Measurements from ENCODE around the gene CHST5.

Gene CHST5

DNA sequence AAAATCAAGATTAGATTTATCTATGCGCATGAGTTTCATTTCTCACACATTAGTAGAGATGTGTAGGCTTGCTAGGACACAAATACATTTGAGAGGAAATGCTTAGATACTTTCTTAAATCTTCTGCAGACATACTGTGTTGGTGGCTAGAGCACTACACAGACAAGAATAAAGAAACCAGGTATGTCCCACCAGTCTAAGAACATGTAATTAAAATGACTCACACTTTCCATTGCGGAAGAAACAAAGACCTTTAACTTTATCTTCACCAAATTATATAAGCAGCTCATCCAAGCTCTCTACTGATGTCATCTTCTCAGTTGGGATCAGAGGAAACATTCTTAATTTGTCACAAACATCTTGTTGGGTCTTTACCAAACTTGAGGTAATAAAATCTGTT, 42.8 kb upstream of the CHST5 start:
- TF ChIP-seq, protein P1, sequence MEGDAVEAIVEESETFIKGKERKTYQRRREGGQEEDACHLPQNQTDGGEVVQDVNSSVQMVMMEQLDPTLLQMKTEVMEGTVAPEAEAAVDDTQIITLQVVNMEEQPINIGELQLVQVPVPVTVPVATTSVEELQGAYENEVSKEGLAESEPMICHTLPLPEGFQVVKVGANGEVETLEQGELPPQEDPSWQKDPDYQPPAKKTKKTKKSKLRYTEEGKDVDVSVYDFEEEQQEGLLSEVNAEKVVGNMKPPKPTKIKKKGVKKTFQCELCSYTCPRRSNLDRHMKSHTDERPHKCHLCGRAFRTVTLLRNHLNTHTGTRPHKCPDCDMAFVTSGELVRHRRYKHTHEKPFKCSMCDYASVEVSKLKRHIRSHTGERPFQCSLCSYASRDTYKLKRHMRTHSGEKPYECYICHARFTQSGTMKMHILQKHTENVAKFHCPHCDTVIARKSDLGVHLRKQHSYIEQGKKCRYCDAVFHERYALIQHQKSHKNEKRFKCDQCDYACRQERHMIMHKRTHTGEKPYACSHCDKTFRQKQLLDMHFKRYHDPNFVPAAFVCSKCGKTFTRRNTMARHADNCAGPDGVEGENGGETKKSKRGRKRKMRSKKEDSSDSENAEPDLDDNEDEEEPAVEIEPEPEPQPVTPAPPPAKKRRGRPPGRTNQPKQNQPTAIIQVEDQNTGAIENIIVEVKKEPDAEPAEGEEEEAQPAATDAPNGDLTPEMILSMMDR (IDR thresholded peaks at IDR 0.05; ENCODE audit: insufficient read depth, low read length): no peak
- TF ChIP-seq SPI1 (IDR thresholded peaks at IDR 0.05; ENCODE audit: borderline replicate concordance, low read depth) (no peak), POLR2AphosphoS5 (IDR thresholded peaks at IDR 0.05; ENCODE audit: low read depth) (no peak)
- no peaks in the 10 kb centered on the region for H3K27me3 ChIP-seq (ENCODE audit: insufficient read depth, poor library complexity, severe bottlenecking)
- H3K4me3 ChIP-seq (replicated peaks; ENCODE audit: insufficient read depth, low read length): no peak overlapping the region
- no peak overlapping the region for H3K27ac ChIP-seq (replicated peaks)
- no peak for DNase-seq (ENCODE audit: low read depth in 1 of 2, low spot score in 1 of 2)

DNA sequence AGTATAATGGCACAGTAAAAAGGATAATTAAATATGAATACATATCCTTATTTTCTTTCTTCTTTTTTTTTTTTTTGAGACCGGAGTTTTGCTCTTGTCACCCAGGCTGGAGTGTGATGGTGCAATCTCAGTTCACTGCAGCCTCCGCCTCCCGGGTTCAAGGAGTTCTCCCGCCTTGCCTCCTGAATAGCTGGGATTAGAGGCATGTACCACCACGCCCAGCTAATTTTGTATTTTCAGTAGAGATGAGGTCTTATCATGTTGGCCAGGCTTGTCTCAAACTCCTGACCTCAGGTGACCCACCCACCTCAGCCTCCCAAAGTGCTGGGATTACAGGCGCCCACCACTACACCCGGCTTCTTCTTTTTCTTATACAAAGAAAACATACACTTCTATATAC, 42.3 kb upstream of the CHST5 start:
- Histone ChIP-seq H3K4me3 (replicated peaks; ENCODE audit: insufficient read depth, low read length) (no peak overlapping the region), H3K27me3 (ENCODE audit: insufficient read depth, poor library complexity, severe bottlenecking) (no peaks in the 10 kb centered on the region), H3K27ac (replicated peaks) (no peak overlapping the region)
- no peak for TF ChIP-seq GABPA (IDR thresholded peaks at IDR 0.05; ENCODE audit: low read depth)
- no peak for DNase-seq (ENCODE audit: low read depth in 1 of 2, low spot score in 1 of 2)

DNA sequence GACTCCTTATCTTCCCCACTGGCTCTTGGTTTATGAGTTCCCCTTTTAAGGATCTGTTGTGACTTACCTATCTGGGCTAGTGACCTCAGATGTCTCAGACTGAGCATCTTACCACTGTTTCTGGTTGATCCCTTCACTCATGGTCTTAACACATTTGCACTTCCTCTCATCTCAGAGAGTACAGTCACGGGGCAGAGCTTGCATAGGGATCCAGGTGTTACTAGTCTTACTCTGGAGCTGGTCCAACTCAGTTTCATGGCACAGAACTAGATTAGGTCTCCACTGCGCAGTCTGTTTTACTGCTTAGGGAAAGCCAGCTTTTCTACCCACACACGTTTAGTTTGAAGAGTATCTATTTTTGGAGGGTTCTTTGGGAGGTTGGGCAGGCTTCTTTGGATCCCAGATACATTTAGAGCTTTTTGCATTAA, 40.5 kb upstream of the CHST5 start:
- no peak overlapping the region for H3K27ac ChIP-seq (replicated peaks)
- TF ChIP-seq SPI1 (IDR thresholded peaks at IDR 0.05; ENCODE audit: borderline replicate concordance, low read depth) (0 out of 2 replicates have a peak, but pooled peaks have one; percentile 12), POLR2AphosphoS5 (IDR thresholded peaks at IDR 0.05; ENCODE audit: low read depth) (no peak)
- DNase-seq (ENCODE audit: low read depth in 1 of 2, low spot score in 1 of 2): no peak
- no peak overlapping the region for H3K4me3 ChIP-seq (replicated peaks; ENCODE audit: insufficient read depth, low read length)
- no peaks in the 10 kb centered on the region for H3K27me3 ChIP-seq (ENCODE audit: insufficient read depth, poor library complexity, severe bottlenecking)

DNA sequence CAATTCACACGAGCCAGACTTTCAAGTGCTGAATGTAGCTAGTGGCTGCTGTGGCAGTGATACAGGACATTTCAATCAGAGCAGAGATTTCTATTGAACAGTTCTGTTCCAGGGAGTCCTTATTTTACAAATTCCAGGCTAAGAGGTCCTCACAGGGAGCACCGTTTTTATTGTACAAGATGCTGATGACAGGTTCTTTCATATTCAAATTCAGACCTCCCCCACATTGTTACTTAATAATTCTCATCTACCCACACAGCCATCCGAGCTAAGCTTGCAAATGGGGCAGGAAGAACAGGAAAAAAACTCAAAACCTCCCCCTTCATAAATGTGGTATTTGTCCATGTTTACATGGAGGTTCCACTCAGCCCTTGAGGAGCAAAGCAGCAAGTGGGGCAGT, 40.0 kb upstream of the CHST5 start:
- no peaks in the 10 kb centered on the region for H3K27me3 ChIP-seq (ENCODE audit: insufficient read depth, poor library complexity, severe bottlenecking)

DNA sequence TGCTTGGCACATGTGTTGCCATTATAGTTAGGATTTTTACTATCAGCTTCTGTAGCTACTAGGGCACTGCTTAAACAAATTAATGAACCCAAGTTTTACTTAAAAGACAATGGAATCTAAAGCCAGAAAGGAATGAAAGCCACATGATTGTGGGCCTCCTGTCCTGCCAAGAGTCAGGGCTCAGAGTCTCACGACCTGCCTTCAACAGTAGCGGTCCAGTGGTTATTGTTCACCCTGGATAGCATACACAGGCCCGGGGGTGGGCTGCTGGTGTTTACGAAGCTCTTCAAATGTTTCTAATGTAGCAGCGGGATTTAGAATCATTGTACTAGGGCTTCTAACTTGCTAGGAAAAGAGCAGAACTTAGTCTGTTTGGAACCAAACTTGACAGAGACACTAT, 38.0 kb upstream of the CHST5 start:
- Histone ChIP-seq H3K27ac (replicated peaks) (no peak overlapping the region), H3K4me3 (replicated peaks; ENCODE audit: insufficient read depth, low read length) (no peak overlapping the region), H3K27me3 (ENCODE audit: insufficient read depth, poor library complexity, severe bottlenecking) (no peaks in the 10 kb centered on the region)
- TF ChIP-seq SPI1 (IDR thresholded peaks at IDR 0.05; ENCODE audit: borderline replicate concordance, low read depth): no peak
- no peak for TF ChIP-seq GABPA (IDR thresholded peaks at IDR 0.05; ENCODE audit: low read depth)
- no peak for TF ChIP-seq POLR2AphosphoS5 (IDR thresholded peaks at IDR 0.05; ENCODE audit: low read depth)
- TF ChIP-seq, protein P1 (IDR thresholded peaks at IDR 0.05; ENCODE audit: insufficient read depth, low read length): no peak
- TF ChIP-seq, protein P2, sequence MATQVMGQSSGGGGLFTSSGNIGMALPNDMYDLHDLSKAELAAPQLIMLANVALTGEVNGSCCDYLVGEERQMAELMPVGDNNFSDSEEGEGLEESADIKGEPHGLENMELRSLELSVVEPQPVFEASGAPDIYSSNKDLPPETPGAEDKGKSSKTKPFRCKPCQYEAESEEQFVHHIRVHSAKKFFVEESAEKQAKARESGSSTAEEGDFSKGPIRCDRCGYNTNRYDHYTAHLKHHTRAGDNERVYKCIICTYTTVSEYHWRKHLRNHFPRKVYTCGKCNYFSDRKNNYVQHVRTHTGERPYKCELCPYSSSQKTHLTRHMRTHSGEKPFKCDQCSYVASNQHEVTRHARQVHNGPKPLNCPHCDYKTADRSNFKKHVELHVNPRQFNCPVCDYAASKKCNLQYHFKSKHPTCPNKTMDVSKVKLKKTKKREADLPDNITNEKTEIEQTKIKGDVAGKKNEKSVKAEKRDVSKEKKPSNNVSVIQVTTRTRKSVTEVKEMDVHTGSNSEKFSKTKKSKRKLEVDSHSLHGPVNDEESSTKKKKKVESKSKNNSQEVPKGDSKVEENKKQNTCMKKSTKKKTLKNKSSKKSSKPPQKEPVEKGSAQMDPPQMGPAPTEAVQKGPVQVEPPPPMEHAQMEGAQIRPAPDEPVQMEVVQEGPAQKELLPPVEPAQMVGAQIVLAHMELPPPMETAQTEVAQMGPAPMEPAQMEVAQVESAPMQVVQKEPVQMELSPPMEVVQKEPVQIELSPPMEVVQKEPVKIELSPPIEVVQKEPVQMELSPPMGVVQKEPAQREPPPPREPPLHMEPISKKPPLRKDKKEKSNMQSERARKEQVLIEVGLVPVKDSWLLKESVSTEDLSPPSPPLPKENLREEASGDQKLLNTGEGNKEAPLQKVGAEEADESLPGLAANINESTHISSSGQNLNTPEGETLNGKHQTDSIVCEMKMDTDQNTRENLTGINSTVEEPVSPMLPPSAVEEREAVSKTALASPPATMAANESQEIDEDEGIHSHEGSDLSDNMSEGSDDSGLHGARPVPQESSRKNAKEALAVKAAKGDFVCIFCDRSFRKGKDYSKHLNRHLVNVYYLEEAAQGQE (IDR thresholded peaks at IDR 0.05; ENCODE audit: insufficient replicate concordance, low read depth): no peak
- no peak for DNase-seq (ENCODE audit: low read depth in 1 of 2, low spot score in 1 of 2)

More for the DNA sequence above, 40.0 kb upstream of the CHST5 start:
- Histone ChIP-seq H3K4me3 (replicated peaks; ENCODE audit: insufficient read depth, low read length) (no peak overlapping the region), H3K27ac (replicated peaks) (no peak overlapping the region)
- DNase-seq (ENCODE audit: low read depth in 1 of 2, low spot score in 1 of 2): no peak
- TF ChIP-seq, protein P1 (IDR thresholded peaks at IDR 0.05; ENCODE audit: insufficient read depth, low read length): no peak
- no peak for TF ChIP-seq GABPA (IDR thresholded peaks at IDR 0.05; ENCODE audit: low read depth)
- TF ChIP-seq, protein P2 (IDR thresholded peaks at IDR 0.05; ENCODE audit: insufficient replicate concordance, low read depth): no peak
- TF ChIP-seq SPI1 (IDR thresholded peaks at IDR 0.05; ENCODE audit: borderline replicate concordance, low read depth): no peak
- no peak for TF ChIP-seq POLR2AphosphoS5 (IDR thresholded peaks at IDR 0.05; ENCODE audit: low read depth)
